Astrocyte (in vitro differentiated cells and primary cell): Measurements from ENCODE around the gene FBLN1. TPM values are rescaled to one million over a fixed set of nuclear protein-coding genes. Genes with fewer than 3 reads are reported as not detected.
A peak's percentile ranks its signal among the peaks of the same experiment; 100 is the strongest.

Experiments used
- DNase-seq: peaks from one replicate; pipeline ENCODE4 v3.0.0-alpha.2; 2010; ENCODE audit warnings: low read depth
- FAIRE-seq: peaks from 2 replicates; lab custom pipeline; 2011; peaks lifted over from hg19 to GRCh38; lab: Jason Lieb, UNC
- H2AFZ ChIP-seq: 2 replicates; pipeline ENCODE4 v1.6.0; 2012; ENCODE audit warnings: low read depth, low read length, inconsistent platforms
- H3K27ac ChIP-seq: 2 replicates; pipeline ENCODE4 v1.5.1; 2011; ENCODE audit warnings: low read depth, low read length, inconsistent platforms
- H3K27me3 ChIP-seq: 2 replicates; pipeline ENCODE4 v1.6.0; 2011; ENCODE audit warnings: low read length, inconsistent platforms; ENCODE audit not compliant: insufficient read depth
- H3K36me3 ChIP-seq: 2 replicates; pipeline ENCODE4 v1.5.1; 2011; ENCODE audit warnings: low read length, inconsistent platforms; ENCODE audit not compliant: insufficient read depth
- H3K4me1 ChIP-seq: 2 replicates; pipeline ENCODE4 v1.5.1; 2011; ENCODE audit warnings: low read length, inconsistent platforms; ENCODE audit not compliant: insufficient read depth
- H3K4me2 ChIP-seq: 2 replicates; pipeline ENCODE4 v1.6.0; 2012; ENCODE audit warnings: low read length, inconsistent platforms
- H3K4me3 ChIP-seq: 2 replicates; pipeline ENCODE4 v1.5.1; 2011; ENCODE audit warnings: low read depth, mild to moderate bottlenecking, low read length, inconsistent platforms; ENCODE audit not compliant: insufficient read depth
- H3K79me2 ChIP-seq: 2 replicates; pipeline ENCODE4 v1.6.0; 2012; ENCODE audit warnings: mild to moderate bottlenecking, low read length, inconsistent platforms; ENCODE audit not compliant: insufficient read depth
- H3K9ac ChIP-seq: 2 replicates; pipeline ENCODE4 v1.6.0; 2012; ENCODE audit warnings: mild to moderate bottlenecking, low read length, inconsistent platforms
- H3K9me3 ChIP-seq: 2 replicates; pipeline ENCODE4 v1.5.1; 2012; ENCODE audit warnings: low read depth, mild to moderate bottlenecking, low read length, inconsistent platforms; ENCODE audit not compliant: insufficient read depth
- H4K20me1 ChIP-seq: 2 replicates; pipeline ENCODE4 v1.6.0; 2012; ENCODE audit warnings: low read length, inconsistent platforms; ENCODE audit not compliant: insufficient read depth
- H3K27ac Mint-ChIP-seq: one replicate; pipeline ENCODE4 v1.8.0; 2021; ENCODE audit warnings: mild to moderate bottlenecking, mixed read lengths; ENCODE audit not compliant: unreplicated experiment
- H3K27me3 Mint-ChIP-seq: one replicate; pipeline ENCODE4 v1.8.0; 2021; ENCODE audit warnings: low read depth, mixed read lengths; ENCODE audit not compliant: unreplicated experiment
- H3K36me3 Mint-ChIP-seq: one replicate; pipeline ENCODE4 v1.8.0; 2021; ENCODE audit warnings: low read depth, mixed read lengths; ENCODE audit not compliant: unreplicated experiment
- H3K4me1 Mint-ChIP-seq: one replicate; pipeline ENCODE4 v1.8.0; 2021; ENCODE audit warnings: low read depth, mixed read lengths; ENCODE audit not compliant: unreplicated experiment
- H3K4me3 Mint-ChIP-seq: one replicate; pipeline ENCODE4 v1.8.0; 2021; ENCODE audit warnings: mild to moderate bottlenecking, moderate library complexity, mixed read lengths; ENCODE audit not compliant: unreplicated experiment
- H3K9me3 Mint-ChIP-seq: one replicate; pipeline ENCODE4 v1.8.0; 2021; ENCODE audit warnings: mild to moderate bottlenecking, mixed read lengths; ENCODE audit not compliant: unreplicated experiment
- EZH2 ChIP-seq: IDR thresholded peaks from 2 replicates; pipeline ENCODE4 v1.6.1; 2012; ENCODE audit warnings: mild to moderate bottlenecking, low read length, inconsistent platforms; ENCODE audit not compliant: insufficient read depth
- total RNA-seq: library from RNA; stranded (reverse); gene quantifications from 2 replicates; pipeline ENCODE4 v1.2.1, GENCODE V29; 2021
- TF ChIP-seq, protein P1 (sequence below): IDR thresholded peaks from 2 replicates; pipeline ENCODE4 v1.5.1; 2011; ENCODE audit warnings: low read depth, mild to moderate bottlenecking, inconsistent platforms, low read length, moderate library complexity; ENCODE audit not compliant: insufficient read depth

FBLN1 gene
- total RNA-seq, 1 donor from 2014 or later, result 69.2 TPM

DNA sequence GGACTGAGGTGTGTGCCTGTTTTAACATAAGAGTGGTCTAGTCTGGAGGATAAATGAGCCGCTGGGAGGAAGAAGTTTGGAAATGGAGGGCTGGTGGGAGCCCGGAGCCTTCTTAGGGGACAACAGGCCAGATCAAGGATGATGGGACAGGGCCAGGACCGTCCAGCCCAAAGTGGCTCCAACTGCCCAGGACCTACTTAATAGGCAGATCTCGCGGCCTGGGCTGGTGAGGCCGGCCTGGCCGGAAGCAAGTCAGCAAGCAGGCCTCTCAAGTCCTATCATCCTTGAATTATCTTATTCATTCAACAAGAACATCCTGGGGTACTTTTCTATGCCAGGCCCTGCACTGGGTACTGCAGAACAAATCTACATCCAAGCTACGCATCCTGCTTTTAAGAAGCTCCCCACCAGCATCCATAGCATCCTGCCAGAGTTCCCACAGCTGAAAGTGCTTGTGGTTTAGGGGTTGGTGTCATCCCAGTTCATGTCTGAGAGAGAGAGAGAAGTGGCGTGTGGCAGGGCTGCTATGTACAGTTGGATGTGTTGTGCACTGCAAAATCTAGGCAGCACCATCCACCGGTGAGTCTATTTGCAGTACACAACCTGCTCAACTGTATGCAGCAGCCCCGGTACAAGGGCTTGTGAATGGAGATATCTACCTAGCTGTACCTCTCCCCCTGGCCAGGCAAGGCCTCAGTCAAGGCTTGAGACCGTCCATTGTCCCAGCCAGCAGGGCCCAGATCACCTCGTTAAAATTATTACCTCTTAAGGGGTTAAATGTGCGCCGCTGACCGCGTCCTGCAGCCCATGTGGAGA, 82.1 kb downstream of the FBLN1 start:
- no peaks in the 10 kb centered on the region for H3K36me3 Mint-ChIP-seq
- Histone ChIP-seq H3K27me3 (no peaks in the 10 kb centered on the region), H3K9ac (peak overlapping the region; percentile 19), H3K36me3 (no peaks in the 10 kb centered on the region), H3K9me3 (no peaks in the 10 kb centered on the region), H3K4me3 (no peak overlapping the region), H4K20me1 (no peaks in the 10 kb centered on the region), H2AFZ (no peak overlapping the region), H3K79me2 (no peaks in the 10 kb centered on the region), H3K4me2 (peak overlapping the region; percentile 22), H3K27ac (no peak overlapping the region), H3K4me1 (peaks cover 19% of the 10 kb centered on the region)
- no peak overlapping the region for H3K4me3 Mint-ChIP-seq
- FAIRE-seq (no peak), DNase-seq (peak; percentile 26)
- no peak for TF ChIP-seq EZH2
- TF ChIP-seq, protein P1, sequence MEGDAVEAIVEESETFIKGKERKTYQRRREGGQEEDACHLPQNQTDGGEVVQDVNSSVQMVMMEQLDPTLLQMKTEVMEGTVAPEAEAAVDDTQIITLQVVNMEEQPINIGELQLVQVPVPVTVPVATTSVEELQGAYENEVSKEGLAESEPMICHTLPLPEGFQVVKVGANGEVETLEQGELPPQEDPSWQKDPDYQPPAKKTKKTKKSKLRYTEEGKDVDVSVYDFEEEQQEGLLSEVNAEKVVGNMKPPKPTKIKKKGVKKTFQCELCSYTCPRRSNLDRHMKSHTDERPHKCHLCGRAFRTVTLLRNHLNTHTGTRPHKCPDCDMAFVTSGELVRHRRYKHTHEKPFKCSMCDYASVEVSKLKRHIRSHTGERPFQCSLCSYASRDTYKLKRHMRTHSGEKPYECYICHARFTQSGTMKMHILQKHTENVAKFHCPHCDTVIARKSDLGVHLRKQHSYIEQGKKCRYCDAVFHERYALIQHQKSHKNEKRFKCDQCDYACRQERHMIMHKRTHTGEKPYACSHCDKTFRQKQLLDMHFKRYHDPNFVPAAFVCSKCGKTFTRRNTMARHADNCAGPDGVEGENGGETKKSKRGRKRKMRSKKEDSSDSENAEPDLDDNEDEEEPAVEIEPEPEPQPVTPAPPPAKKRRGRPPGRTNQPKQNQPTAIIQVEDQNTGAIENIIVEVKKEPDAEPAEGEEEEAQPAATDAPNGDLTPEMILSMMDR, result no peak
- H3K27me3 Mint-ChIP-seq, result peaks cover 21% of the 10 kb centered on the region
- H3K9me3 Mint-ChIP-seq, result no peaks in the 10 kb centered on the region
- no peak overlapping the region for H3K27ac Mint-ChIP-seq
- peaks cover 19% of the 10 kb centered on the region for H3K4me1 Mint-ChIP-seq

DNA sequence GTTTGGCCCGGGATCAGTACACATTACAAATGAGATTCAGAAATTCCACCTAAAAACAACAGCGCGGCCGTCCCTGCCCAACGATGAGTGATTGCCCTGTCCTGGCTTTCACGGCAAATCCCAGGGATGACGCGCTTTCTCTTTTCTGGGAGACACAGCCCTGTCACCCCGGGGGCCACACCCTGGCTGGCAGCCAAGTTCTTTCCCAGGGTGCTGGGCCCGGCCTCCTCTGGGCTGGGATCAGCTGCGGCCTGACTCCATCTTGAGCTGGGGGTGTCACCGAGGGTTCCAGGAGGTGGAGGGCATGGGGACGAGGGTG, 82.7 kb downstream of the FBLN1 start:
- H2AFZ ChIP-seq, result no peak overlapping the region
- peaks cover 19% of the 10 kb centered on the region for H3K4me1 Mint-ChIP-seq
- H3K4me2 ChIP-seq, result peak overlapping the region; percentile 22
- H3K9me3 Mint-ChIP-seq, result no peaks in the 10 kb centered on the region
- FAIRE-seq, result no peak
- TF ChIP-seq, protein P1, result no peak
- no peak for TF ChIP-seq EZH2
- no peaks in the 10 kb centered on the region for H4K20me1 ChIP-seq
- DNase-seq, result peak; percentile 82
- H3K9ac ChIP-seq, result peak overlapping the region; percentile 19
- no peaks in the 10 kb centered on the region for H3K36me3 Mint-ChIP-seq
- no peak overlapping the region for H3K4me3 Mint-ChIP-seq
- peaks cover 20% of the 10 kb centered on the region for H3K27me3 Mint-ChIP-seq
- H3K4me1 ChIP-seq, result peaks cover 19% of the 10 kb centered on the region
- no peaks in the 10 kb centered on the region for H3K36me3 ChIP-seq
- H3K79me2 ChIP-seq, result no peaks in the 10 kb centered on the region
- H3K9me3 ChIP-seq, result no peaks in the 10 kb centered on the region
- H3K27me3 ChIP-seq, result no peaks in the 10 kb centered on the region
- no peak overlapping the region for H3K27ac Mint-ChIP-seq
- no peak overlapping the region for H3K27ac ChIP-seq
- no peak overlapping the region for H3K4me3 ChIP-seq

DNA sequence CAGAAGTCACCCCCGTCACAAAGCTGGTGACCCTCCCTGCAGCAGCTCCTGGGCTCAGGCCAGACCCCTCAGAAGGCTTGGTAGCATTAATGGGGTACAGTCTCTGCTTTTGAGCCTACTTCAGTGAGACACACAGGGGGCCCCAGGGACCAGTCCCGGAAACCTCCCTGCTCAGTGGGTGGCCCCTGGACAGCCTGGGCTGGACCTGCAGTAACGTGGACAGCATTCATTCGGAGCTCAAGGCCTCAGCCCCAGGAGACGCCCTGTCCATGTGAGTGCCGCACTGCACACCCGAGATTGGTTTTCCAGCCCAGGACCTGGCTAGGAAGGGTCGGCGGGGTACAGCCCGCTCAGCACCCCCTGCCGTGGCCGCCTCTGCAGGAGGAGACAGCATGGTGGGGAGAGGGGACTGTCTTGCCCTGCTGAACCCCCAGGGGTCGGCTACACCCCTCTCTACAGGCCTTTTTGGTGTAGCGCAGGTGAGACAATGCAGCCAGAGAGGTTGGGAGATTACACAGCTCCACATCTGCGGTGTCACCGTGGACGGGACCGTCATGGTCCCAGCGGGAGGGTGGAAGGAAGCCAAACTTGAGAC, 83.4 kb downstream of the FBLN1 start:
- H3K36me3 Mint-ChIP-seq, result no peaks in the 10 kb centered on the region
- H3K27me3 Mint-ChIP-seq, result peaks cover 23% of the 10 kb centered on the region

More for the DNA sequence above, 83.4 kb downstream of the FBLN1 start:
- Histone ChIP-seq H3K36me3 (no peaks in the 10 kb centered on the region), H3K4me3 (no peak overlapping the region), H3K79me2 (no peaks in the 10 kb centered on the region), H3K4me2 (no peak overlapping the region), H3K27me3 (no peaks in the 10 kb centered on the region), H2AFZ (no peak overlapping the region), H3K27ac (no peak overlapping the region), H3K9ac (no peak overlapping the region), H3K9me3 (no peaks in the 10 kb centered on the region), H4K20me1 (no peaks in the 10 kb centered on the region), H3K4me1 (peaks cover 19% of the 10 kb centered on the region)
- FAIRE-seq (no peak), DNase-seq (no peak)
- TF ChIP-seq, protein P1, result no peak
- TF ChIP-seq EZH2, result no peak
- Mint-ChIP-seq H3K9me3 (no peaks in the 10 kb centered on the region), H3K4me1 (peaks cover 19% of the 10 kb centered on the region), H3K27ac (no peak overlapping the region), H3K4me3 (no peak overlapping the region)
